Epithelial cell of esophagus (primary cell): ENCODE results near the gene FARP1.
"Not testable (repeated sequence)": the region's sequence is repeated elsewhere in the genome, so short reads cannot be mapped to it uniquely, and the experiment has no call there.

Source experiments
- DNase-seq: peaks from one replicate; pipeline ENCODE4 v3.0.0; 2010; ENCODE audit warnings: low read depth
- H3K4me3 ChIP-seq: 2 replicates; pipeline ENCODE4 v1.5.1; 2011; ENCODE audit warnings: mild to moderate bottlenecking, low read length, control low read depth
- CTCF ChIP-seq: IDR thresholded peaks from 2 replicates; pipeline ENCODE4 v1.5.1; 2011; ENCODE audit warnings: low read depth, mild to moderate bottlenecking, low read length, control low read depth, inconsistent platforms; ENCODE audit not compliant: insufficient read depth; ENCODE audit errors: missing control alignments

The FARP1 gene

GRCh38 chr13:98228661-98229341, 85.9 kb downstream of the FARP1 start:
- no peak overlapping the region for H3K4me3 ChIP-seq
- DNase-seq: no peak
- no peak for TF ChIP-seq CTCF

GRCh38 chr13:98230762-98231161, 87.9 kb downstream of the FARP1 start:
- DNase-seq: not testable (repeated sequence)

GRCh38 chr13:98232456-98232855, 89.6 kb downstream of the FARP1 start:
- no peak overlapping the region for H3K4me3 ChIP-seq
- DNase-seq: no peak
- TF ChIP-seq CTCF: no peak

More at GRCh38 chr13:98230762-98231161, 87.9 kb downstream of the FARP1 start:
- not testable (repeated sequence) for H3K4me3 ChIP-seq

GRCh38 chr13:98233127-98233526, 90.2 kb downstream of the FARP1 start:
- H3K4me3 ChIP-seq: no peak overlapping the region
- no peak for TF ChIP-seq CTCF
- no peak for DNase-seq

GRCh38 chr13:98234348-98234747, 91.5 kb downstream of the FARP1 start:
- no peak overlapping the region for H3K4me3 ChIP-seq
- DNase-seq: no peak
- no peak for TF ChIP-seq CTCF

GRCh38 chr13:98236197-98236596, 93.3 kb downstream of the FARP1 start:
- TF ChIP-seq CTCF: no peak
- no peak overlapping the region for H3K4me3 ChIP-seq
- no peak for DNase-seq

- no peak for DNase-seq
- no peak for TF ChIP-seq CTCF
- H3K4me3 ChIP-seq: no peak overlapping the region
Observed at GRCh38 chr13:98237331-98237730, 94.4 kb downstream of the FARP1 start.
